Measurements from ENCODE around the gene SIVA1.
A peak's percentile ranks its signal among the peaks of the same experiment; 100 is the strongest.

Gene SIVA1

DNA sequence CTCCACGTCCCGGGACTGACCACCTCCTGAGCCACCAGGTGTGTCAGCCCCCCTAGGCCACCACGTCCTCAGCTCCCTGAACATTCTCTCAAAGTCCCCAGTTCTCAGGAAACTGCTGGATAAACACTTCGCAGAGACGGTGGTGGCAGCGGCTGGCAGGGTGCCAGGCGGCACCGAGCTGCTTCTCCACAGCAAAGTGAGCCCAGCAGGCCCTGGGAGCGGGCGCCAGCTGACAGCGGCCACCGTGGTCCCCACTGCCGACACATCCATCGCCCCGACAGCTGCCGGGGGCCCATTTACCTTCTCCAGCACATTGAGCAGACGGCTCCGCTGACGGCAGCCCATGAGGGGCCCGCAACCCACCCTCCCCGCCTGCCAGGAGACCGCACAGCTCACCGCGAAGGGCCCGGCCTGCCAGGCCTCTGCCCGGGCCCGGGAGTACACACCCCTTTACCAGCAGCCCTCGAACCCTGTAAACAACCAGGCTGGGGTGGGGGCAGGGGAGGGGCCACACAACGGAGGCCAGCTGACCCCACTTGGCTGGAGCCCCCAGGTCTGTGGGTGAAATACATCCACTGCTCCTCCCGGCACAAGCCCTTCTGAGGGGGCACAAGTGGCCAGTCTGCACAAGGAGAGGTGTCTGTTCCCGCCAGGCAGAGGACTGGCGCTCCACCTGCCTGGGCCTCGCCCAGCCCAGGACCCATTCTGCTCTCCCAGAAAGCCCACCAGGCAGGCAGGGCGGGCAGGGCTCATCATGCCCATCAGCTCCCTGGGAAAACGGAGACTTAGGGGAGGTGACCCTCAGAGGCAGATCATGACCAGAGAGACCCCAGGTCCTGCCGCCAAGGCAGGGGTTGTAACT, 32.1 kb downstream of the SIVA1 start:
- no peak for DNase-seq (ENCODE audit: low read depth)

DNA sequence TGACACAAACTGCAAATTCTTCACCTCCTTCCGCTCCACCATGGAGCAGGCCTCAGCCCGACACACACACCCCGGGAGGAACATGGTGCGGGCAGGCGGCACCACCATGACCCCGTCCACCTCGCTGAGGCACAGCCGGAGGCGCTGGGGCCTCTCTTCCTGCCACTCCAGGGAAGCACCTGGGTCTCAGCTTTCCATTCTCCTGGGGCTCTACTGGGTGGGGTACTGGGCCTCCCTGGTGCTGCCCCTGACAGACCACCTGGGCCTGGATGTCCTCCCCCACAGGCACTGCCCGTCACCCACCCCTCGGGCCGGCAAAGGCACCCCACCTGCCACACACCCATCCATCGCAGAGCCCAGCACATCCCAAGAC, 32.7 kb downstream of the SIVA1 start:
- no peak for DNase-seq (ENCODE audit: low read depth)

DNA sequence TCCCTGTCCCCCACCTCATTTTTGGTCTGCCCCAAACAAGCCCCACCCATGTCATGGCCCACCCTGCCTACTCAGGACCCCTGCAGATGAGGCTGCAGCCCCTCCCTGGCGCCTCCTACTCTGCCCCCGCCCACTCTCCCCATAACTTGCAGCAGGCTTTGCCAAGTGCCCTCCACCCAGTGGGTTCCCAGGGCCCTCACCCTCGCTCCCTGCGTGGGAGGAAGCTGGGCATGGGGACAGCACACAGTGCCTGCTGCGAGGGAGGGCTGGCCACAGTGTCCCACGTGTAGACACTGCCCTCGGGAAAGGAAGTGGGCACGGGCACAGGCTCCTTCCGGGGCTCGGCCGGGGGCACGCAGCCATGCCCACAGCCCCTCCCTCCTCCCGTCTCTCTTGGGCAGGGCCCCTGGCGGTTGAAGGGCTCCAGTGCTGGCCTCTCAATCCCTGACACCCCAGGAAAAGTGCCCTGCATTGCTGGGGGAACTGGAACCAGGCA, 33.2 kb downstream of the SIVA1 start:
- no peak for DNase-seq (ENCODE audit: low read depth)

DNA sequence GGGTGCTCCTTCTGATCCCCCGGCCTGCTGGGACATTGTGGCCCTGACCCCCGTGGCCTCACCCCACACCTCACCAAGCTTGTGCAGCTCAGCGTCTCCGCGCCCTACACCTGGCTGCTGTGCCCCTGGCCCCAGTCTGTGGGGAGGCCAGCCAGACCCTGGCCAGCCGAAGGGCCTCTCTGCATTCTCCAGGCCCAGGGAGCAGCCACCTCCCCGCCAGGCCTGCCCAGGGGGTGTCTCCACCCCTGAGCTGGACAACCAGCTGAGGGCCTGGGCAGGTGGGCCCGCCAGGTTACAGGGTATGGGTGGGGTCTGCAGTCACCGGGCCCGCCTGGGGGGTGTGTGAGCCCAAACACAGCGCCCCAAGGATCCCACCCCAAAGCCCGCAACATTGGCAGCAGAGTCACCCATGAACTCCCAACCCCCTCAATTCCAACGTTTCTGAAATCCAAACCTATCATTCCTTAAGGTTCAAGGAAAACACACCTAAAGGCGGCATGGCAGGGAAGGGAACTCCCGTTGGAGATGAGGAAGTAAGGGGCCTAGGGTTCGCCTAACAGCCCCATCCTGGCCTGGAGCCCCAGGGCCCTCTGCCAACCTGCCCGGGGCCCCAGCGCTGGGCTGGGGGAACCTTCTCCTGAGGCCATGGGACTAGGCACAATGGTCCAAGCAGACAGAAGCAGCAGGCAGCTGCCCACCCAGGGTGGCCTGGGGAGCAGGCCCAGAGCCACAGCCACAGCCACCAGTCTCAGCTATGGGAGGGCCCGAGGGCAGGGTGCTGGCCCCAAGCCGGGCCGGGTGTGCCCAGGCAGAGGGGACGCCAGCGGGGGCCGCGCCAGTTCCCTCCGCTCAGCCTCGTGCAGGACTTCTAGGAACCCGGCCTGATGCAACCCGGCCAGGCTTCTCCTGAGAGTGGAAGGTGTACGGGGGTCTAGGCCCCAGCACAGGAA, 34.1 kb downstream of the SIVA1 start:
- DNase-seq (ENCODE audit: low read depth), result no peak

DNA sequence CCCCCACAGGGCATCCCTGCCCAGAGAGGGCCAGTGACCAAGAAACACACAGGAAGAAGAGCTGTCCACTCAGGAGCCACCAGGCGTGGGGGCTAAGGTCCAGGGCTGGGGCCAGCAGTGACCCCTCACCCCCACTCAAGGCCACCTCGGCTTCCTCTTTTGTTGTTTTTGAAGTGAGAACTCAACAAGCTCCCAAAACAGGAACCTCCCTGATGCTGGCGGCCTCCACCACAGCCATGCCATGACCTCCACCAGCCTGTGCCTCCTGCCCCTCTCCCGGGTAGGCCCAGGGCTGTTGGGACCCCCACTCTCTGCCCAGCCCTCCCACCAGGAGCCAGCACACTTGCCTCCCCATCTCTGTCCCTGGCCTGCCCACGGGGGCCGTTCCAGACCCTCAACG, 34.8 kb downstream of the SIVA1 start:
- no peak for DNase-seq (ENCODE audit: low read depth)

DNA sequence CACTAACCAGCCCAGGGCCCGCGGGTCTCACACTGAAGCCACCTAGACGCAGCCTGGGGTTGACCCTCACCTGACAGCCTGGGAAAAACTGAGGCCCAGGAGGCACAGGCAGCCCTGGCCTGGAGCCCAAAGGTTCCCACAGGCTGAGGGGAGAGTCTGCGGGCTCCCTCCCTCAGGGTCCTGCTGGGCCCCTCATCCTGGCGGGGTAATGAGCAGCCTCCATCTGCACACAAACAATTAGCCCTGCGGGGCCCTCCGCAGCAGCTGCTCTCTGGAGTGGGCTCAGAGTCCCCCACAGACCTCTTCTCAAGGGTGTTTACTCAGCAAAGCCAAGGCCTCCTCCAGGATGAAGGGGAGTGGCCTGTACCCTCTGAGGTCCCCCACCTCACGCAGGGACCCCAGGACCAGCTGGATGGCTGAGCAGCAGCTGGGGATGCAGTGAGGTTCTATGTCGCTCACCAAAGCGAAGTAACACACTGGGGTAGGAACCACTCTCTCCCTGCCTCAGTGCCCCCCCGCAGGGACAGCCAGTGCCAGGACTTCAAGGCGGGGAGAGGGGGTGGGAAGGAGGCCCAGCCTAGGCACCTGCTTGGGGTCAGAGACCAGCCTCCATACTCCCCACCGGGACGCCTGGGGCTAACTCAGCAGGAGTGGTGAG, 35.3 kb downstream of the SIVA1 start:
- no peak for DNase-seq (ENCODE audit: low read depth)

DNA sequence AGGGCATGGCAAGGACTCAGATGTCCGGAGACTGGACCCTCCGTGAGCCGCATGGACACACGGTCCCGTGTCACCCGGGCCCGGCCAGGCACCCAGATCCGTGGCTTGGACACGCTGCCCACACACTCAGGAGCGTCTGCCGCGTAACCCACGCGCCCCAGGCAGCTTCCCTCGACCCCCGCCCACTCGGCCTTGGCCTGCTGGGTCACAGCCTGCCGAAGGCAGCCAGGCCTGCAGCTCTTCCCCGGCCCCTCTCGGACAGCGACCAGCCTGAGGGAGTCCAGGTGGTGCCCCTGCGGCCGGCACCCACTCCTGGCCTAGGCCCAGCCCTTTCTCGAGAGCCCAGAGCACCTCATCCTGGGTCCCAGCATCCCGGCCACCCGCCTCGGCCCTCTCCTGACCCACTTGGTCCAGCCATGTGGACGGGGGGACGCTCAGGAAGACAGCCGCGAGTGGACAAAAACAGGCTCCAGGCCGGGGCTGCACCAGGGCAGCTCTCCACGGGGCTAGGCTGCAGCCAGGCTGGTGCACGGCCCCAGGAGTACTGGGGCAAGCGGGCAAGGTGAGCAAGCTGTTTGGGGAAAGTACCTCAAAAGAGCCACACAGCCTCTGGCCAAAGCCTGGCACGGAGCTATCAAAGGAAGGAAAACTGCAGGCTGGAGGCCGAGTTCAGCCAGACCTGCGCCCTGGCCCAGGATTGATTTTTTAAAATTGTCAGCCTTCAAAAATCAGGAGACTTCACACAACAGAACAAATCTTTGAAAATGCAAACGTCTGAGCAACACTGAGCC, 36.1 kb downstream of the SIVA1 start:
- DNase-seq (ENCODE audit: low read depth), result no peak

DNA sequence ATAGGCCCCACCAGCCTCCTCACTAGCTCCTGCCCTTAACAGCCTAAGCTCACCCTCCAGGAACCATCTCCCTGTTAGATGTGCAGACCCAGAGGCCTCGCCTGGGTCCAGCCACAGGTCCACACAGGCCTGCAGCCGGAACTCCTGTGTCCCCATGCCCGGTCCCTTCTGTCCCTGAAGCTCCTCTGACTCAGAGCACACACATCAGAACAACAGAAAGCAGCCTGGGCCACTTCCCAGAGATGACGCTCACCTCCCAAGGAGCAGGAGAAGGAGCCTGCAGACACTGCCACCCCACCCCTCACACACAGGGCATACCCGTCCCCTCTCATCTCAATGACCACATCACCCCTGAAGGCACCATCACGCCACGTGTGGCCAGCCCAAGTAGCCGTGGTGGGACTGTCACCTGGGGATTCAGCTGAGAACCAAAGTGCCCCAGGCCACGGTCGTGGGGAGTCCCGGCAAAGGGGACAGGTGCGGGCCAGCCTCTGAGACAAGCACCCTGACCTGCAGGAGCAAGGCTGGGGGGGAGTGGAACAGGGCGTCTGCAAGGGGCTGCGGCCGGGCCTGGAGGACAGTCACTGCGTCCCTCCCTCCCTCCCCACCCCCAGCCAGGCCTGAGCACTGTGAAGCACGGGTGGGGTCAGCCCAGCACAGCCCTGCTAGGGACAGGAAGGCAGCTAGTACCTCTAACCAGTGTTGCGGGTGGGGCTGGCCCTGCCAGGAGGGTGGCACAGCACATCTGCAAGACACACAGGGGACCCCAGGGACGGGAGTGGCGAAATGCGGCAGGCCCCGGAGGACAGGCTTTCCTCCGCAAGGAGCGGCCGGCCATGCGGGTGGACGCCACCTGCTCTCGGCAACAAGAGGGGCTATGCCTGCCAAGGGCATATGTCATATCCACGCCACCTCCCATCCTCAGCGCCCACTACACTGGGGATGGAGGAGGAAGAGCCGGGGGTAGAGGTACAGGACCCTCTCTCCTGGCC, 37.1 kb downstream of the SIVA1 start:
- DNase-seq (ENCODE audit: low read depth), result no peak

DNA sequence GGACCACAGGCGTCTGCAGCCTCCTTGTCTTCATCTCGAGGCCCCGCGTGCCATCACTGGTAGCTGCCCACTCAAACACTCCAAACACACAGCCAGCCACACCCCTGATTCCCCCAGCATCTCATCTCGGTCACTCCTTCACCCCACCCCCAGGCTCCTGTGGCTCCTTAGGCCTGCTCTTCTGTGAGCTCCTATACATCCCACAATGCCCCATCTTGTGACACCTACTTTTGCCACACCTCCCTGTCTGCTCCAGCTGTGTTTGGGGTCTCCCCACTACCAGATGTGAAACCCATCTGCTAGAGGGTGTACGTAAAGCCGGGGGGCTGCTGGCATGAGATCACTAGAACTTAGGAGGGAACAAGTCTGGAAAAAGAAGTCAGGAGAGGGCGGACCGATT, 38.5 kb downstream of the SIVA1 start:
- no peak for DNase-seq (ENCODE audit: low read depth)

DNA sequence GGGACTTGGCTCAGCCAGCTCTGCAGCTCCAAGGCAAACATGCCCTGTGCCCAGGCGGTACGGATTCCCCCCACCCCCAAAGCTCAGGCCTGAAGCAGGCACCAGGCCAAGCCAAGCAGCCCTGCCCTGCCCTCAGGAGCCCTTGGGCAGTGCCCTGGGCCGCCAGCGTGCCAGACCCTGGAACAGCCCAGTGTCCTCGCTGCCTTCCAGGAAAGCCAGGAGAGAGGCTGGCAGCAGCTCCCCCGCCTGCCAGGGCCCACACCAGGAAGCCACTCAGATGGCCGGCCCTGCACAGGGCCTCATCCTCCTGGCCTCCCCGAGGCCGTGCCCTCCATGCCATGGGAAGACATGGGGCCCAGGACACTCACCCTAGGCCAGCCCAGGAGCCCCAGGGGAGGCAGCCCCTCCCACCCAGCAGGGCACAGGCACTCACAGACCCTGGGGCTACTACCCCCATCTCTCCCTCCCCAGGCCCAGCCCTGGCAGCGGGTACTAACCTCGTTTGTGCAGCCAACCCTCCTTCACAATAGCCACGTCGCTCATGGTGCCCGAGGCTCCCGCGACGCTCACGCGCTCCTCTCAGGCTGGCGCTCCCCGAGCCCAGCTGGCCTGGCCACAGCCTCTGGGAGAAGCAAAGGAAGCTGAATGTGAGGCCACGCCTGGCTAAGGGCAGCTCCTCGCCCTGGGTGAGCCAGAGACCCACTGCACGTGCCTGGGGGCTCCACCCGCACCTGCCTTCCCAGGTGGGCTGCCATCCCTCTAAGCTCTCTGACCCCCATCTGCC, 39.3 kb downstream of the SIVA1 start:
- no peak for DNase-seq (ENCODE audit: low read depth)

DNA sequence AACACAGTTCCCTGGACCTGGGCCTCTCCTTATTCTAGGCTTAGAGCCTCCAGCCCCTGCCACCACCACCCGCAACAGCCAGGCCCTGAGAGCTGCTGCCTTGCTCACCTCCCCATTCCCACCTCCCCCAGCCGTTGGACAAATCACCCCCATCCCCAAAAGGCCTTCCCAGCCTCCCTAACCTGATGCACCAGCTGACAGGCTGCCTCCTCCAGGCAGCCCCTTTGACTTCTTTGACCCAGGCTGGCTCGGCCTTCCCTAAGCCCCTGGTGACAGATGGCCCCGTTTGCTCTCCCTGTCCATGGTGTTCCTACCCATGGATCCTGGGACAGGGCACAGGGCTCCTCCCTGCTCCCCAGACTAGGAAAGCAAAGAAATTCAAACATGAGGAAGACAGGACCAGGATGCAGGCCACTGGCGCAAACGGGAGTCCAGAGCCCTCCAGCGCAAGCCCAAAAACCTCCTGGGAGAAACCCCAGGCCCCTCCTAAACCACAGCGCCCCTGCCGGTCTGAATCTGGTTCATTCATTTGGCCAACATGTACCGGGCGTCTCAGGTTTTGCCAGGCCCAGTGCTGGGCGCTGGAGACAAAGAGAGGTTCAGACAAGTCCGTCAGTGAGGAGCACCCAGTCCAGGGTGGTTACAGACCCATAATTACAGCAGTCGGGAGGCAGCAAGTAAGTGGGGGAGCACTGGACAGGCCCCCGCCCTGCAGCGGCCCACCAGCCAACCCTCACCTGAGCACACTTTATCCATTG, 40.2 kb downstream of the SIVA1 start:
- no peak for DNase-seq (ENCODE audit: low read depth)

DNA sequence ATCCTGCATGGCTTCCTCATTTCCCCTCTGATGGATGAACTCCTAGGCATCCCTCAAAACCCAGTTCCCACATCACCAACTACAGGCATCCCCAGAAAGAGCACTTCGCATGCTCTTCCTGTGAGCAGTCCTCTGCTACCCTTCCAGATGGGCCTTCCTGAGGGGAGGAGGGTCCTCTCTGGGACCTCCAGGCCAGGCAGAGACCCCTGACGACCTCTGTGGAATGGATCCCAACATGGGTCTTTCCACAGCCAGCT, 40.7 kb downstream of the SIVA1 start:
- DNase-seq (ENCODE audit: low read depth), result no peak

DNA sequence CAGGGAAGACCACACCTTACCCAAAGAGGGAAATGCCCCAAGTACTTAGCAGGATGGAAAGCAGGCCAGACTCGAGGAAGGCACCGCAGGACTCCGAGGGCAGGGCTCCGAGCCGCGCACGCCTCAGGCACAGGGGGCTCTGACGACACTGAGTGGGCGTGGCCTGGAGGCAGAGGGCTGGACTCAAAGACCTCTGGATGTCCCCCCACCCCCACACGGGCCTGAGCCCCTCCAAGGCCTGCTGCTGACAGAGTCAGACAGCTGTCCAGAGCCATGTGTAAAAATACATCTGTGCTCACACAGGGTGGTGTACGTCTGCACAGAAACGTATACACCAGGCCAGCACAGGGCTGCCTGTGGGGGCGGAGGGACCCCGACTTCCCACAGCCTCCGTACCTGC, 41.2 kb downstream of the SIVA1 start:
- peak; percentile 78 for DNase-seq (ENCODE audit: low read depth)

DNA sequence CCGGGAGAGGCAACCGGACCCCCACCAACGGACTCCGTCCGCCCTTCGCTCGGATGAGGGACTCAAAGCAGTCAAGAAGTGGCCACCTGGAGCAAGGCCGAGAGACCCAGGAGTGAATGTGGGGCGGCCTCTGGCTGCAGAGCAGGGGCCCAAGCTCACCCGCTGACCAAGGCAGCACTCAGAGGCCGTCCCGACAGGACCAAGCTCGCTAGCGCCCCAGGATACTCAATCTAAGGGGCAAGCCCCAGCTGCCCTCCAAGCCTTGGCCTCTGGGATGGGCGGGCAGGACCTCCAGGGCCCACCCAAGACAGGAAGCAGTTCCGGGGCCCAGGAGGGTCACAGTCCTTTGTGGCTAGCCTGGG, 41.7 kb downstream of the SIVA1 start:
- peak; percentile 40 for DNase-seq (ENCODE audit: low read depth)

DNA sequence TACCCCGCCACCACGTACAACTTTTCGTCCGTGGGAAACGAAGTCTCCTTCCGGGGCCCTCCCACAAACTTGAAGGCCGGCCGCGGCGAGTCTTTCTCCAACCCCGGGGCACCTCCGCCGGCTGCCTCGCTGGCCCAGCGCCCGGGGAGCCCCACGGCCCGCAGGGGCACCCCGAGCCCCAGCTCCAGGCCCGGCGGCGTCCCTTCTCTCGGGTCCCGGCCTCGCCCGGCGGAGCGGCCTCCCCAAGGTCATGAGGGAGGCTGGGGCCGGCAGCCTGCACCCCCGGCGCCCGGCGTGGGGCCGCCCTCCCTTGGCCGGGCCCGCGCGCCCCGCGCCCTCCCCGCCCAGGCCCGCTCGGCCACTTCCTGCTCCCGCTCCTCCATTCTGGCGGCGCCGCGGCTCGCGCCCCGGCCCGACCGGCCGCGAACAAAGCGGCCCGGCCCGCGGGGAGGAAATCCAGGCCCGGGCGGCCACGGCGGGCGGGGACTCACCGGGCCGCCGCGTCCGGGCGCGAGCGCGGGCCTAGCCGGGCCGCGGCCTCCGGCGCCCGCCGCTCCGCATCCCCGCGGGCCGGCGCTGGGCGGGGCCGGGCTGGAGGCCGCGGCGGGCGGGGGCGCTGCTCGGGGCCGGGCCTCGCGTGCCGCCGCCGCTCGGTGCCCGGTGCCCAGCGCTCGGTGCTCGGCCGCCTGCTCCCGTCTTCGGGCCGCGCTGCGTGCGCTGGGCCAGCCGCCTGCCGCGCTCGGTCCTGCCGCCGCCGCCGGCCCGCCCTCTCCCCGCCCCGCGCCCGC, 42.2 kb downstream of the SIVA1 start, which contains the start of gene AKT1:
Gene AKT1, minus strand, starts transcription at position 756 of the 788 bp plus-strand sequence. CDS start 3,105 bp downstream, outside the sequence.
- DNase-seq (ENCODE audit: low read depth), result peak; percentile 27

DNA sequence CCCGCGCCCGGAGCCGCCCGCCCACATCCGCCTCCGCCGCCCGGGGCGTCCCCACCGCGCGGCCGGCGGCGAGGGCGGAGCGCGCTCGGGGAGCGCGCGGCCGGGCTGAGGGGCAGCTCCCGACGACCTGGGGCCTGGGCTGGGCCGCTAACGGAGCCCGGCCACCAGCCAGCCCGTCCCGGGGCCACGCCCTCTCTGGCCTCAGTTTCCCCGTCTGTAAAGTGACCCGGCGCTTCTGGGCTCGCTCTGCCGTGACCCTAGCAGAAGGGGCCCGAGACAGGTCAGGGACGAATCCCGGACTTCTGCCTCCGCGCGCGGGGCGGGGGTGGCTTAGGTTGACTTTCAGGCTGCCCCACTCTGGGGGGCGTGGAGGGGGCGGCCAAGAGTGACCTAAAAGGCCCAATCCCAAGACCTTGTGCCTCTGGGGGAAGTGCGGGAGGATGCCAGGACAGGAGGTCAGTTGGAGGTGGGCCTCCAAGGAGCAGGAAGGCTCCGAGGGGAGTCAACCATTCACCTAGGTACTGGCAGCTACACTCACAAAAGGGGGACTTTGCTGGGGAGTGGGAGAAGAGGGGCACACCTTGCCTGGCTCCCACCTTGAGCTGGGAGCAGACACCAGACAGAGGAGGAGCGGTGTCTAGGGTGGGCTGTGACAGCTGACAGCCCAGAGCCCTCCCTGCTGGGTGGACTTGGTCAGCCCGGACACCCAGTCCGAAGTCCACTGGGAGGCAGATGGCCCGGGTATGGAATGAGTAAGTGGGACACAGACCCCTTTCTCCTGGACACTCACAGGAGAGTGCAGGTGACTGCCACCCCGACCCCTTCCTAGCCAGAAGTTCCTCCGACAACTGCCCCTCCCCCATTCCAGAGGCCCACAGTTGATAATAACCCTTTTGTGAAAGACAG, 43.1 kb downstream of the SIVA1 start:
- peak; percentile 64 for DNase-seq (ENCODE audit: low read depth)

DNA sequence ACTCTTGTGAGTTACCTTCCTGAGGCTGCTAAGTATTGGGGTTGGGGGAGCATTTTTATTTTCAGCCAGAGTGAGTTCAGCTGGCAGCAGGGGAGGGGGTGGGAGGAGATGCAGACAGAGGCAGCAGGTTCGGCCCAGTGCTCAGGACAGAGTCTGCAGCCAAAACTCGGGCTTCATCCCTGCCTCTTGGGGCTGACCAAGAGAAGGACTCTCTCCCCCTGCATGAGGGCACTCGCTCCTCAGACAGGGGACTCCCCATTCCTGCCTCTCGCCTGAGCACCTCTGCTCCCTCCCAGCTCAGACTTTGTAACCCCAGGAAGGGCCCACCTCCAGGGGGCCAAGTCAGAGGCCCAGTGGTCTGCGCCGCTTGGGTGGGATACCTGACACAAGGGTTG, 43.7 kb downstream of the SIVA1 start:
- no peak for DNase-seq (ENCODE audit: low read depth)
